SK-N-SH (cell line): ENCODE measurements around the gene USH1G. TPM values are rescaled to one million over a fixed set of nuclear protein-coding genes. Genes with fewer than 3 reads are reported as not detected.
A peak's percentile ranks its signal among the peaks of the same experiment; 100 is the strongest.

ENCODE experiments used
- CTCF ChIA-PET: fragments of 300-600, 350-600 bp; formaldehyde crosslinking; extraction: SDS; loops from one replicate; lab custom pipeline; 2021; lab: Yijun Ruan, JAX
- POLR2A ChIA-PET: fragments of 350-600 bp; sonication (Branson Sonifier 250); formaldehyde crosslinking; extraction: SDS; loops from one replicate; lab custom pipeline; 2020; ENCODE audit warnings: antibody characterized with exemption, inconsistent platforms; lab: Yijun Ruan, JAX
- DNase-seq: peaks from one replicate; pipeline ENCODE4 v3.0.0; 2012
- H2AFZ ChIP-seq: fragments of 200-600 bp; sonication (generic); 2 replicates; pipeline ENCODE4 v1.8.1; 2016; ENCODE audit warnings: antibody characterized with exemption, mild to moderate bottlenecking, low read depth
- H3F3A ChIP-seq: fragments of 200-600 bp; sonication (generic); replicated peaks from 2 replicates; pipeline ENCODE3; 2016; ENCODE audit warnings: antibody characterized with exemption, mild to moderate bottlenecking; ENCODE audit not compliant: insufficient read depth
- H3K27ac ChIP-seq, 2 experiments: fragments of 200-500 bp in 1 of 2; fragments of 200-600 bp in 1 of 2; sonication (Bioruptor generic) in 1 of 2; sonication (generic), shearing (Covaris generic) in 1 of 2; 2 replicates each; pipeline versions ENCODE4 v1.5.1 to v1.6.1; 2014 to 2016; ENCODE audit warnings: low read depth in 2 of 2, inconsistent platforms in 1 of 2, low read length in 1 of 2, mild to moderate bottlenecking in 1 of 2, mixed read lengths in 1 of 2
- H3K27me3 ChIP-seq: fragments of 200-600 bp; sonication (generic), shearing (Covaris generic); 2 replicates; pipeline ENCODE4 v1.6.1; 2016; ENCODE audit warnings: mixed run types; ENCODE audit not compliant: insufficient read depth
- H3K36me3 ChIP-seq, 2 experiments: fragments of 200-500 bp in 1 of 2; fragments of 200-600 bp in 1 of 2; sonication (Bioruptor generic) in 1 of 2; sonication (generic) in 1 of 2; replicated peaks in 1 of 2; 2 replicates each; pipeline versions ENCODE3 to v1.5.1; 2014 to 2016; ENCODE audit warnings: low read length in 1 of 2, mild to moderate bottlenecking in 1 of 2; ENCODE audit not compliant: insufficient read depth in 2 of 2, control insufficient read depth in 1 of 2
- H3K4me1 ChIP-seq, 2 experiments: fragments of 200-500 bp in 1 of 2; fragments of 200-600 bp in 1 of 2; sonication (Bioruptor generic) in 1 of 2; sonication (generic), shearing (Covaris generic) in 1 of 2; 2 replicates each; pipeline versions ENCODE4 v1.5.1 to v1.6.1; 2014 to 2016; ENCODE audit warnings: low read depth in 1 of 2, low read length in 1 of 2, mixed run types in 1 of 2; ENCODE audit not compliant: insufficient read depth in 2 of 2, control insufficient read depth in 1 of 2
- H3K4me2 ChIP-seq: fragments of 200-600 bp; sonication (generic), shearing (Covaris generic); 2 replicates; pipeline ENCODE4 v1.6.1; 2017; ENCODE audit warnings: mixed run types
- H3K4me3 ChIP-seq, 2 experiments: fragments of 200-500 bp in 1 of 2; fragments of 200-600 bp in 1 of 2; sonication (Bioruptor generic) in 1 of 2; sonication (generic), shearing (Covaris generic) in 1 of 2; 2 replicates each; pipeline versions ENCODE4 v1.5.1 to v1.8.1; 2014 to 2016; ENCODE audit warnings: low read depth in 2 of 2, inconsistent platforms in 1 of 2, low read length in 1 of 2, mild to moderate bottlenecking in 1 of 2, mixed read lengths in 1 of 2, moderate library complexity in 1 of 2
- H3K79me2 ChIP-seq: fragments of 200-600 bp; sonication (generic); 2 replicates; pipeline ENCODE4 v1.8.1; 2017; ENCODE audit warnings: mild to moderate bottlenecking; ENCODE audit not compliant: insufficient read depth
- H3K9ac ChIP-seq: fragments of 200-600 bp; sonication (generic); 2 replicates; pipeline ENCODE4 v1.6.1; 2017; ENCODE audit warnings: mixed run types
- H3K9me2 ChIP-seq: fragments of 200-600 bp; sonication (generic); 2 replicates; pipeline ENCODE4 v1.6.1; 2017; ENCODE audit warnings: mixed run types
- H3K9me3 ChIP-seq: fragments of 200-600 bp; sonication (generic); 2 replicates; pipeline ENCODE4 v1.6.1; 2017; ENCODE audit warnings: mixed run types, mild to moderate bottlenecking, moderate library complexity
- H4K20me1 ChIP-seq: fragments of 200-600 bp; sonication (generic); 2 replicates; pipeline ENCODE4 v1.6.1; 2017; ENCODE audit warnings: mild to moderate bottlenecking, mixed run types; ENCODE audit not compliant: insufficient read depth
- EP300 ChIP-seq, 2 experiments: IDR thresholded peaks; 2 replicates each; pipeline versions ENCODE4 v1.4.0 to v1.6.1; 2012; ENCODE audit warnings: borderline replicate concordance in 1 of 2, low read depth in 1 of 2, low read length in 1 of 2
- FOSL2 ChIP-seq: IDR thresholded peaks from 2 replicates; pipeline ENCODE4 v1.4.0; 2012; ENCODE audit warnings: low read depth, mild to moderate bottlenecking, moderate library complexity, borderline replicate concordance
- GABPA ChIP-seq: IDR thresholded peaks from 2 replicates; pipeline ENCODE4 v1.4.0; 2012; ENCODE audit warnings: low read depth, mild to moderate bottlenecking
- NFIC ChIP-seq: IDR thresholded peaks from 2 replicates; pipeline ENCODE4 v1.4.0; 2012; ENCODE audit warnings: borderline replicate concordance
- POLR2AphosphoS5 ChIP-seq: IDR thresholded peaks from 2 replicates; pipeline ENCODE4 v1.6.1; 2012; ENCODE audit warnings: low read depth, low read length
- RAD21 ChIP-seq: IDR thresholded peaks from 2 replicates; pipeline ENCODE4 v1.6.1; 2012; ENCODE audit warnings: mild to moderate bottlenecking, low read length
- TAF1 ChIP-seq: IDR thresholded peaks from 2 replicates; pipeline ENCODE4 v1.6.1; 2012; ENCODE audit warnings: low read depth, mild to moderate bottlenecking, low read length, moderate library complexity, borderline replicate concordance
- TCF12 ChIP-seq: IDR thresholded peaks from 2 replicates; pipeline ENCODE4 v1.4.0; 2012
- WGBS: methylation state at CpG from one replicate; pipeline ENCODE4 v1.1.6; 2017; ENCODE audit warnings: low lambda C conversion rate; 5-methylcytosine and 5-hydroxymethylcytosine counted together
- polyA plus RNA-seq, 3 experiments: library from polyadenylated mRNA; depleted of rRNA; stranded (reverse); fragments of >200 nt; gene quantifications; 2 replicates each; pipeline ENCODE4 v1.2.3, GENCODE V29; 2012
- TF ChIP-seq, protein P1 (sequence below): fragments of 200-600 bp; sonication (generic); IDR thresholded peaks from 2 replicates; pipeline ENCODE4 v1.6.1; 2017; ENCODE audit warnings: antibody characterized with exemption, mild to moderate bottlenecking, moderate library complexity
- TF ChIP-seq, protein P2 (sequence below): IDR thresholded peaks from 2 replicates; pipeline ENCODE4 v1.4.0; 2012; ENCODE audit warnings: low read depth

Gene USH1G
- polyA plus RNA-seq, 1 of the 3 experiments (the other 2 are of a cell fraction) = not detected

DNA sequence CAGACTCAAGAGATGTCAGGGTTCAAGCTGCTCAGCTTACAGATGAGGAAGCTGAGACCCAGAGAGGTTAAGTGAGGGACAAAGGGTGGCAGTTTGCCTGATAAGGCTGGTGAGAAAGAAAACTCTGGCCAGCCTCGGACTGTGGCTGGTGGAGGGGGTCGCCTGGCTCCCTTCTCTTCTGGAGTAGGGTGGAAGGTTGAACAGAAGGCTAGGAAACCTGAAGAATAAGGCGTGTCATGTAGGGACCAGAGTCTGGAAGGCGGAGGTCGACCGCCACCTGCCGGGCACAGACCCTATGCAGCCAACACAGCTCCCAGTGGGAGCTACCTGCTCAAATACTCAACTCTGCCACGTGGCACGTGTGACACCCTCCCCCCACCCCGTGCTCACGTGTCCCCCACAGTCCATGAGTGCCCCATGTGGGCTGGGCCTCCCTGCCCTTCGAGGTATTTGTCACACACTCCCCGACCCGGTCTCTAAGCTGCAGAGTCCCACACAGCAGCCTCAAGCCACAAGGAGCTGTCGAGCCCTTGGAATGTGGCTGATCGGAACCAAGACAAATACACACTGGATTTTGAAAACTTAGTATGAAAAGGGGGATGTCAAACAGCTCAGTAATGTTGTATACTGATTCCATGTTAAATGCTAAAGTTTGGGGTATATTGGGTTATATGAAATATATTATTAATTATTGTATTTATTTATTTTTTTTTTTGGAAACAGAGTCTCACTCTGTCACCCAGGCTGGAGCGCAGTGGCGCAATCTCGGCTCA, 37.7 kb upstream of the USH1G start:
- POLR2A ChIA-PET = interaction anchor here (0.5 to 4.9 kb wide), 9 partner anchors 11 to 177 kb away, joined by 3 to 49 read pairs (median 5); partner anchors contain the start of genes HID1, KCTD2, MRPL58 and NT5C
- Histone ChIP-seq H3K9me2 (no peaks in the 10 kb centered on the region), H3F3A (no peaks in the 10 kb centered on the region), H3K27me3 (no peaks in the 10 kb centered on the region), H3K27ac (no peak overlapping the region), H3K4me1 (no peaks in the 10 kb centered on the region; a peak in 1 of 4 replicates), H2AFZ (0 out of 2 replicates have a peak overlapping the region, but pooled peaks have one; percentile 2), H3K79me2 (no peaks in the 10 kb centered on the region)
- no peak for DNase-seq
- WGBS = 58% methylated on average over 19 of the region's 19 CpGs
- TF ChIP-seq, protein P1, sequence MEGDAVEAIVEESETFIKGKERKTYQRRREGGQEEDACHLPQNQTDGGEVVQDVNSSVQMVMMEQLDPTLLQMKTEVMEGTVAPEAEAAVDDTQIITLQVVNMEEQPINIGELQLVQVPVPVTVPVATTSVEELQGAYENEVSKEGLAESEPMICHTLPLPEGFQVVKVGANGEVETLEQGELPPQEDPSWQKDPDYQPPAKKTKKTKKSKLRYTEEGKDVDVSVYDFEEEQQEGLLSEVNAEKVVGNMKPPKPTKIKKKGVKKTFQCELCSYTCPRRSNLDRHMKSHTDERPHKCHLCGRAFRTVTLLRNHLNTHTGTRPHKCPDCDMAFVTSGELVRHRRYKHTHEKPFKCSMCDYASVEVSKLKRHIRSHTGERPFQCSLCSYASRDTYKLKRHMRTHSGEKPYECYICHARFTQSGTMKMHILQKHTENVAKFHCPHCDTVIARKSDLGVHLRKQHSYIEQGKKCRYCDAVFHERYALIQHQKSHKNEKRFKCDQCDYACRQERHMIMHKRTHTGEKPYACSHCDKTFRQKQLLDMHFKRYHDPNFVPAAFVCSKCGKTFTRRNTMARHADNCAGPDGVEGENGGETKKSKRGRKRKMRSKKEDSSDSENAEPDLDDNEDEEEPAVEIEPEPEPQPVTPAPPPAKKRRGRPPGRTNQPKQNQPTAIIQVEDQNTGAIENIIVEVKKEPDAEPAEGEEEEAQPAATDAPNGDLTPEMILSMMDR = peak; percentile 19; the same call in 1 of the 2 replicates
- TF ChIP-seq, protein P2, sequence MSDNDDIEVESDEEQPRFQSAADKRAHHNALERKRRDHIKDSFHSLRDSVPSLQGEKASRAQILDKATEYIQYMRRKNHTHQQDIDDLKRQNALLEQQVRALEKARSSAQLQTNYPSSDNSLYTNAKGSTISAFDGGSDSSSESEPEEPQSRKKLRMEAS = no peak
- TF ChIP-seq, all 33 proteins: peak for 1
- Histone ChIP-seq H3K9me3 (no peaks in the 10 kb centered on the region), H4K20me1 (no peaks in the 10 kb centered on the region), H3K4me2 (no peak overlapping the region), H3K36me3 (no peaks in the 10 kb centered on the region), H3K4me3 (no peak overlapping the region), H3K9ac (no peak overlapping the region)
- CTCF ChIA-PET = interaction anchor here (0.6 to 11.0 kb wide), 41 partner anchors 8 to 472 kb away, joined by 3 to 295 read pairs (median 7); partner anchors contain the start of genes ATP5PD, CDR2L, HID1 and KCTD2

- no peaks in the 10 kb centered on the region; the same call in 1 of the 2 replicates for H3K27me3 ChIP-seq
- no peaks in the 10 kb centered on the region for H3K36me3 ChIP-seq
- POLR2A ChIA-PET = interaction anchor here (4.9 kb wide), 1 partner anchor 52 kb away, joined by 49 read pairs; the partner anchor contains the start of gene MRPL58
- 0 out of 2 replicates have a peak overlapping the region, but pooled peaks have one; percentile 2 for H2AFZ ChIP-seq
- no peaks in the 10 kb centered on the region for H4K20me1 ChIP-seq
- no peak for TF ChIP-seq NFIC
- no peak for TF ChIP-seq TCF12
- no peak for TF ChIP-seq RAD21
- no peak for TF ChIP-seq FOSL2
- no peak for TF ChIP-seq TAF1
- no peak for TF ChIP-seq POLR2AphosphoS5
- TF ChIP-seq, protein P2 = no peak
- no peak for TF ChIP-seq EP300 (IDR thresholded peaks at IDR 0.05; ENCODE audit: borderline replicate concordance in 1 of 2, low read depth in 1 of 2, low read length in 1 of 2)
- TF ChIP-seq GABPA = no peak
- H3K4me2 ChIP-seq = no peak overlapping the region
- no peak overlapping the region for H3K9ac ChIP-seq
- H3K79me2 ChIP-seq = no peaks in the 10 kb centered on the region
- CTCF ChIA-PET = interaction anchor here (0.6 to 11.0 kb wide), 25 partner anchors 10 to 242 kb away, joined by 3 to 295 read pairs (median 18); partner anchors contain the start of genes CDR2L, HID1, KCTD2 and MRPL58
- WGBS = 72% methylated on average over 12 of the region's 14 CpGs
- H3F3A ChIP-seq = no peaks in the 10 kb centered on the region
- no peak for DNase-seq
- H3K4me1 ChIP-seq = no peaks in the 10 kb centered on the region; a peak in 1 of 4 replicates
- H3K4me3 ChIP-seq = no peak overlapping the region
- H3K9me3 ChIP-seq = no peaks in the 10 kb centered on the region
- no peak overlapping the region for H3K27ac ChIP-seq
- no peaks in the 10 kb centered on the region for H3K9me2 ChIP-seq
Measured at GRCh38 chr17:74959826-74960515, 36.9 kb upstream of the USH1G start.
